H9 (cell line): ENCODE measurements around the gene ANK3. TPM values are rescaled to one million over a fixed set of nuclear protein-coding genes. Genes with fewer than 3 reads are reported as not detected.
A peak's percentile ranks its signal among the peaks of the same experiment; 100 is the strongest.

Source experiments
- DNase-seq: peaks from one replicate; pipeline ENCODE4 v3.0.0-alpha.2; 2017
- H2AFZ ChIP-seq: one replicate; pipeline ENCODE4 v1.6.1; 2013; ENCODE audit warnings: mild to moderate bottlenecking, low read length, control low read depth, moderate library complexity
- H2AK5ac ChIP-seq: 2 replicates; pipeline ENCODE4 v1.6.1; 2013; ENCODE audit warnings: low read length, control low read depth, mixed read lengths; ENCODE audit not compliant: insufficient read length
- H2BK120ac ChIP-seq: one replicate; pipeline ENCODE4 v1.6.1; 2013; ENCODE audit warnings: low read depth, mild to moderate bottlenecking, low read length, control low read depth, inconsistent platforms; ENCODE audit not compliant: poor library complexity, severe bottlenecking
- H2BK12ac ChIP-seq: 2 replicates; pipeline ENCODE4 v1.6.1; 2013; ENCODE audit warnings: low read length, control low read depth, mixed read lengths, low read depth; ENCODE audit not compliant: insufficient read length
- H2BK15ac ChIP-seq: 2 replicates; pipeline ENCODE4 v1.6.1; 2013; ENCODE audit warnings: low read depth, low read length, control low read depth
- H2BK20ac ChIP-seq: one replicate; pipeline ENCODE4 v1.6.1; 2013; ENCODE audit warnings: low read depth, mild to moderate bottlenecking, low read length, control low read depth, inconsistent platforms; ENCODE audit not compliant: poor library complexity, severe bottlenecking
- H2BK5ac ChIP-seq: 2 replicates; pipeline ENCODE4 v1.6.1; 2013; ENCODE audit warnings: low read length, control low read depth, mixed read lengths; ENCODE audit not compliant: insufficient read length
- H3K14ac ChIP-seq: 2 replicates; pipeline ENCODE4 v1.6.1; 2013; ENCODE audit warnings: low read length, control low read depth; ENCODE audit not compliant: insufficient read depth
- H3K18ac ChIP-seq: 2 replicates; pipeline ENCODE4 v1.6.1; 2013; ENCODE audit warnings: low read depth, mild to moderate bottlenecking, mixed read lengths, low read length, control low read depth; ENCODE audit not compliant: insufficient read length
- H3K23ac ChIP-seq: 2 replicates; pipeline ENCODE4 v1.6.1; 2013; ENCODE audit warnings: low read length, control low read depth, mixed read lengths, low read depth; ENCODE audit not compliant: insufficient read length
- H3K23me2 ChIP-seq: 2 replicates; pipeline ENCODE4 v1.6.1; 2013; ENCODE audit warnings: low read depth, mild to moderate bottlenecking, mixed read lengths, low read length, control low read depth; ENCODE audit not compliant: insufficient read length, poor library complexity, severe bottlenecking
- H3K27ac ChIP-seq: 2 replicates; pipeline ENCODE4 v1.5.1; 2013; ENCODE audit warnings: low read length, control low read depth, mixed read lengths, low read depth; ENCODE audit not compliant: insufficient read length
- H3K27me3 ChIP-seq: 2 replicates; pipeline ENCODE4 v1.6.1; 2013; ENCODE audit warnings: low read length, control low read depth, inconsistent platforms; ENCODE audit not compliant: insufficient read depth
- H3K4ac ChIP-seq: 2 replicates; pipeline ENCODE4 v1.6.1; 2013; ENCODE audit warnings: low read depth, mild to moderate bottlenecking, control low read depth, inconsistent platforms, low read length, moderate library complexity
- H3K4me1 ChIP-seq: 2 replicates; pipeline ENCODE4 v1.6.1; 2013; ENCODE audit warnings: low read length, control low read depth, inconsistent platforms; ENCODE audit not compliant: insufficient read depth
- H3K4me2 ChIP-seq: 2 replicates; pipeline ENCODE4 v1.6.1; 2013; ENCODE audit warnings: low read length, control low read depth, mixed read lengths; ENCODE audit not compliant: insufficient read length, insufficient read depth
- H3K56ac ChIP-seq: 2 replicates; pipeline ENCODE4 v1.6.1; 2013; ENCODE audit warnings: low read depth, mild to moderate bottlenecking, mixed read lengths, low read length, control low read depth; ENCODE audit not compliant: insufficient read length
- H3K79me1 ChIP-seq: 2 replicates; pipeline ENCODE4 v1.6.1; 2013; ENCODE audit warnings: low read depth, mild to moderate bottlenecking, moderate library complexity, low read length, control low read depth, inconsistent platforms; ENCODE audit not compliant: insufficient read depth, poor library complexity, severe bottlenecking
- H3K79me2 ChIP-seq: 2 replicates; pipeline ENCODE4 v1.6.1; 2013; ENCODE audit warnings: low read length, control low read depth, inconsistent platforms; ENCODE audit not compliant: insufficient read depth
- H3K9ac ChIP-seq: 2 replicates; pipeline ENCODE4 v1.6.1; 2013; ENCODE audit warnings: low read length, control low read depth, mixed read lengths; ENCODE audit not compliant: insufficient read length; ENCODE audit errors: extremely low read depth
- H3K9me3 ChIP-seq: one replicate; pipeline ENCODE4 v1.6.1; 2013; ENCODE audit warnings: low read depth, low read length, inconsistent platforms; ENCODE audit not compliant: control insufficient read depth
- H3T11ph ChIP-seq: one replicate; pipeline ENCODE4 v1.6.1; 2013; ENCODE audit warnings: mild to moderate bottlenecking, low read length, control low read depth, inconsistent platforms
- H4K20me1 ChIP-seq: one replicate; pipeline ENCODE4 v1.6.1; 2013; ENCODE audit not compliant: control insufficient read depth, insufficient read length, insufficient read depth
- H4K5ac ChIP-seq: 2 replicates; pipeline ENCODE4 v1.6.1; 2013; ENCODE audit warnings: low read depth, mild to moderate bottlenecking, mixed read lengths, low read length, control low read depth; ENCODE audit not compliant: insufficient read length
- H4K8ac ChIP-seq: replicated peaks from 2 replicates; pipeline ENCODE4 v1.6.1; 2013; ENCODE audit warnings: low read length, control low read depth, mixed read lengths, low read depth; ENCODE audit not compliant: insufficient read length
- H4K91ac ChIP-seq: 2 replicates; pipeline ENCODE4 v1.6.1; 2013; ENCODE audit warnings: low read depth, mild to moderate bottlenecking, moderate library complexity, mixed read lengths, low read length, control low read depth; ENCODE audit not compliant: insufficient read length
- H3K27ac Mint-ChIP-seq, 3 experiments: 2 replicates in 2 of 3; 3 replicates in 1 of 3; pipeline ENCODE4 v1.8.0; 2020 to 2021; ENCODE audit warnings: mixed read lengths in 3 of 3, mild to moderate bottlenecking in 1 of 3, moderate library complexity in 1 of 3
- H3K27me3 Mint-ChIP-seq: 2 replicates; pipeline ENCODE4 v1.8.0; 2021; ENCODE audit warnings: low read depth, mild to moderate bottlenecking, moderate library complexity, mixed read lengths
- H3K36me3 Mint-ChIP-seq, 3 experiments: 2 replicates in 2 of 3; 3 replicates in 1 of 3; pipeline ENCODE4 v1.8.0; 2020 to 2021; ENCODE audit warnings: low read depth in 3 of 3, mixed read lengths in 3 of 3; ENCODE audit not compliant: insufficient read depth in 1 of 3
- H3K4me1 Mint-ChIP-seq, 2 experiments: 2 replicates each; pipeline ENCODE4 v1.8.0; 2020; ENCODE audit warnings: mixed read lengths in 2 of 2
- H3K4me3 Mint-ChIP-seq, 2 experiments: 2 replicates in 1 of 2; 3 replicates in 1 of 2; pipeline ENCODE4 v1.8.0; 2020 to 2021; ENCODE audit warnings: mild to moderate bottlenecking in 2 of 2, mixed read lengths in 2 of 2, moderate library complexity in 1 of 2
- H3K9me3 Mint-ChIP-seq, 2 experiments: 2 replicates in 1 of 2; 3 replicates in 1 of 2; pipeline ENCODE4 v1.8.0; 2020; ENCODE audit warnings: mild to moderate bottlenecking in 2 of 2, mixed read lengths in 2 of 2, moderate library complexity in 1 of 2
- CTCF ChIP-seq: fragments of 200-600 bp; sonication (generic); conservative IDR thresholded peaks from 3 replicates; pipeline ENCODE4 v1.8.0; 2021; ENCODE audit warnings: antibody characterized with exemption, mild to moderate bottlenecking
- WGBS: extraction: QIAGEN DNeasy Blood & Tissue Kit; methylation state at CpG from one replicate; pipeline ENCODE4 v1.1.7; 2013; ENCODE audit warnings: missing lambda C conversion rate, low lambda C conversion rate, mixed read lengths; ENCODE audit not compliant: insufficient read length; ENCODE audit errors: extremely low coverage; 5-methylcytosine and 5-hydroxymethylcytosine counted together
- total RNA-seq: library from RNA; stranded (reverse); gene quantifications from 2 replicates; pipeline ENCODE4 v1.2.1, GENCODE V29; 2021

ANK3 gene
- total RNA-seq, 1 experiment from 2014 or later = 59.6 TPM

- no peak for DNase-seq
- no peak overlapping the region for H3K4ac ChIP-seq
- no peak overlapping the region for H2BK5ac ChIP-seq
- H3K27ac ChIP-seq = no peak overlapping the region
- no peaks in the 10 kb centered on the region for H3K9me3 Mint-ChIP-seq
- peaks cover 17 to 29% of the 10 kb centered on the region in 2 experiments for H3K4me1 Mint-ChIP-seq
- H2AFZ ChIP-seq = no peak overlapping the region
- no peaks in the 10 kb centered on the region for H3K23me2 ChIP-seq
- no peaks in the 10 kb centered on the region for H3K27me3 Mint-ChIP-seq
- H3K9ac ChIP-seq = no peak overlapping the region
- no peak overlapping the region for H2BK12ac ChIP-seq
- no peak overlapping the region for H4K5ac ChIP-seq
- H2AK5ac ChIP-seq = no peak overlapping the region
- H2BK120ac ChIP-seq = no peak overlapping the region
- no peak overlapping the region for H3K56ac ChIP-seq
- H4K91ac ChIP-seq = no peak overlapping the region
- no peak overlapping the region for H3K14ac ChIP-seq
- no CpG with 5 or more reads among the region's 6 CpGs for WGBS
- H4K20me1 ChIP-seq = no peaks in the 10 kb centered on the region
- H3K23ac ChIP-seq = no peak overlapping the region
- H3K27ac Mint-ChIP-seq = 0 out of 7 replicates have a peak overlapping the region, but pooled peaks of 1 of the 3 experiments have one; percentile 30
- no peaks in the 10 kb centered on the region for H3K9me3 ChIP-seq
- H3K4me2 ChIP-seq = no peak overlapping the region
- H3K36me3 Mint-ChIP-seq = no peaks in the 10 kb centered on the region; a peak in 2 of 7 replicates
- no peak overlapping the region for H4K8ac ChIP-seq
- H3T11ph ChIP-seq = no peak overlapping the region
- H3K79me1 ChIP-seq = no peaks in the 10 kb centered on the region
- H2BK20ac ChIP-seq = no peak overlapping the region
- no peak for TF ChIP-seq CTCF
- no peak overlapping the region for H2BK15ac ChIP-seq
- no peaks in the 10 kb centered on the region for H3K79me2 ChIP-seq
- H3K4me1 ChIP-seq = no peaks in the 10 kb centered on the region
- H3K4me3 Mint-ChIP-seq = no peak overlapping the region
- no peaks in the 10 kb centered on the region for H3K27me3 ChIP-seq
- H3K18ac ChIP-seq = no peak overlapping the region
These were observed 346.0 kb downstream of the ANK3 start for GRCh38 chr10:60043561-60044241.
